GM19025 (cell line): Measurements from ENCODE around the gene ADAMTS2.

Experiments used
- ATAC-seq: cut with Tn5 transposase; IDR thresholded peaks from one replicate; pipeline ENCODE4 v1.9.1; 2021; ENCODE audit warnings: mild to moderate bottlenecking, low read depth, moderate library complexity; ENCODE audit not compliant: unreplicated experiment

The ADAMTS2 gene

DNA sequence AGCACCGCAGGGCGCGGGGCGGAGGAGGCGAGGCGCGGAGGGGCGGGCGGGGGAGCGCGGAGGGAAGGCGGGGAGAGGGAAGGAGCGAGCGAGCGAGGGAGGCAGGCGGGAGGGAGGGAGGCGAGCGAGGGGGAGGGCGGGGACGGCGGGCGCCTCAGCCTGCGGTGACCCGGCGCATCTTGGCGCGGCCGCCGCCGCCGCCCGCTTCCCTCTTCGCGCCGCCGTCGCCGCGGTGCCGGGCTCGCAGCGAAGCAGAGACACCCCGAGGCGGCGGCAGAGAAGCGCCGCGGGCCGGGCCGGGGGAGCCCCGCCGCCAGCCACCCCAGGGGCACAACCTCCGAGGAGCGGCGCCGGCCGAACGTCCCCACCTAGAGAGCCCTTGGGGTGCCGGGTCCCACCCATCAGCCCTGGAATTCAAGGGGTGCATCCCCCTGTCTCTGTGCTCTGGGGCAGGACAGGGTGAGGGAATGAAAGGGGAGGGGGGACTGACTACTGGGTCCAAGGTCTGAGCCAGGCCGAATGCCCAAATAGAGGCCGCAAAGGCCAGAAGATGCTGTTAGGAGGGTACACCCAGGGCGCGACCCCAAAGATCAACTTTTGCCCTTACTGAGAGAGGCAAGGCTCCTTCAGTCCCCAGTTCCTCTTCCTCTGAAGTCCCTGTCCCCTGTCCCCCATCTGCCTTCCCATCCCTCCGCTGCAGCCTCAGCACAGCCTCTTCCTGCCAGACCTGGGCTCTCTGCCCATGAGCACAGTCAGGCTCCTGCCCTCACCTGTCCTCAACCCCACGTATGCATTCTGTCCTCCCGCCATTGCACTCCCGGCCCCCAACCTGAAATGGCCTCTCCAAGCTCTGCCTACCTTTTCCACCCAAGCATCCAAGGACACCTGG lies at the start of gene ADAMTS2:
Gene ADAMTS2 (minus strand): TSS at position 29 of the 889 bp plus-strand sequence. CDS start 133 bp downstream, outside the sequence.
- ATAC-seq: no peak

DNA sequence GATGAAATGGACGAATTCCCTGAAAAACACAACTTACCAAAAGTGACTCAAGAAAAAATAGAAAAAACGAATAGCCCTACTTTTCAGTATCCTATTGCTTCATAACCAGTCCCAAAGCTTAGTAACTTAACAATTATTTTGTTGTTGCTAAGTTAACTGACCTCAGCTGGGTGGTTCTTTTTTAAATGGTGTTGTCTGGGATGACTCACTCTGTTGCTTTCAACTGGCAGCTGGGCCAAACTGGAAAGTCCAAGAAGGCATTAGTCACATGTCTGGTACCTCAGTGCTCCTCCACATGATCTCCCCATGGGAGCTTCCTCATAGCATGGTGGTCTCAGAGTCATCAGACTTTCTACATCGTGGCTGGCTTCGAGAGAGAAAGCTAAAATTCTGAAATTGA lies 47.8 kb upstream of the ADAMTS2 start:
- no peak for ATAC-seq

DNA sequence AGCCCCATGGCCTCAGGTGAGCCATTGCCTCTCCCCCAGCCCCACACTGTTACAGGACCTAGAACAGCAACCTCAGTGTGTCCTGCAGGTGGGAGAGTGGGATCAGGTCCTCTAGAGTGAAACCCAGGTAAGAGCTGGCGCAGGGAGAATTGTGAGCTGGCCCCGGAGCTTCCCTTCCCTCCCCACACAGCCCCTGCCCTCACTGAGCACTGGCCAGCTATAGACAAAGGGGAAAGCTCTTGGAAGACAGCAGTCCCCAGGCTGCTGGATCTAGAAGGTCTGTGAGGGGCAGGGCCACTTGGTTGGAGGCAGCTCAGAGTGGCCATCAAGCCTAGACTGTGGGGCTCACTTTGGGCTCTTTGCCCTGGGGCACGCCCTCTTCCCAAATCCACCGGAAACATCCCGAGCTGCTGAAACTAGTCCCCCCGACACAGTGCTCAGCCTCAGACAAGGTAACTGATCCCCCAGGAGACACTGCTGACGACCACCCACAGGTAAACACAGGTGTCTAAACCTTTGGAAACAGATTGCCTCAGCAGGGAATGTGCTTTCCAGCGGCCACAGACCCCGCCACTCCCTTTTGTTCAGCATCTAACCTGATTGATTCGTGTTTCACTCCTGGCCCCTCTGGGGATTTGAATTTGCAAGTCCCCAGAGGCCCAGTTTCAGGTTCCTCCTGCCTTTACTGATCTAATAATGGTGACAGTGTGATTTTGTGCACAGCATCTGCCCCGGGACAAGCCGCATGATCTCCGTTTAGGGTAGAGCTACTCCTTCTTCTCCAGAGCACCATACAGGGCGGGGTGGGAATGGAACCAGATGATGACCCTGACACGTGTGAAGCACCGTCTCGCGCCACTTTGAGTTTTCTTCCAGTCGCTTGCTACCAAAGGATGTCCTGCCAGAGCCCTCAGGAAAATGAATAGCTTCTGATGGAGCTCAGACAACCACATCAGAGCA lies 42.2 kb upstream of the ADAMTS2 start:
- ATAC-seq: no peak

DNA sequence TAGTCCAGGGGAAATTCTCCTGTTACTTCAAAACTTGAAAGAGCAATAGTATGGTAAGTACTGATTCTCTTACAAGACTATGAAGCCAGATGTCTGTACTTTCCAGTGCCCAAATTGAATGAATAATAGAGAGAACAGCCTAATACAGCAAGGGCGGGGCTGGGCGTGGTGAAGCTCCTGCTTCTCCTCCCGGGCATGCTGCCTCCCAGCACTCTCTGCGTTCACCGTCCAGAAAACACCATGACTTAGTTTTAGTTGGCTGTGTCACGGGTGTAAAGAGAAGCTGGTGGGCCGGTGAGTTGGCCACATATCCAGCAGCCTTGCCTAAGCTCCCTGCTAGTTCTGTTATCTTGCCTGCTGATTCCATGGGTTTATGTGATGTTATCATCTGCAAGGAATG lies 40.7 kb upstream of the ADAMTS2 start:
- ATAC-seq: no peak

DNA sequence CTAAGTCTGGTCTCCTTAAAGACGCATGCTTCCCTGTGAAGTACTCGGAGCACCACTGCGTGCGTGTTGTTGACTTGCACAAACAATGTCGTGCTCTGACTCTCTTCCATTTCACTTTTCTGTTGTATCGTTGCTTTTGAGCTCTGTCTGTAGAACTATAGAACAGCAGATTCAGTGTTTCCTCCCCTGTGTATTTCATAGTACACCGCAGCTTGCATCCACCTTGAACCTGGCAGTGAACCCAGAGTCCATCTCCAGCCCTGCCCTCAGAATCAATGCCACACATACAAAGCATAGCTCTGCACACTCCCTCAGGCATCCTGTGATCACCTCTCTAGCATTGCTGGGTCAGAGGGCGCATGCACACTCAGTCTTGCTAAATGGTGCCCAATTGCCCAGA lies 37.2 kb upstream of the ADAMTS2 start:
- no peak for ATAC-seq

DNA sequence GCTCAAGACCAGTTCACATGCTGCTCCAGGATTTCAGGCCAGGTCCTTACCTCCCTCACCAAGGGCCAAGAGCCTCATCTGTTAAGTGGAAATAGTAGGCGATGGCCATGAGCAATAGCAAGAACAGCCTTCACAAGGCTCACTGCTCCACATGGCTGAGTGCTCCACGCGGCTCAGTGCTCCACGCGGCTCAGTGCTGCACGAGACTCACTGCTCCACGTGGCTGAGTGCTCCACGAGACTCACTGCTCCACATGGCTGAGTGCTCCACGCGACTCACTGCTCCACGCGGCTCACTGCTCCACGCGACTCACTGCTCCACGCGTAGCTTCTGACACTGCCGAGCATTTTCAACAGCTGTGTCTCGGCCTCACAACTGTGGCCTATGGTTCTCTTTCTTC lies 36.4 kb upstream of the ADAMTS2 start:
- ATAC-seq: no peak

DNA sequence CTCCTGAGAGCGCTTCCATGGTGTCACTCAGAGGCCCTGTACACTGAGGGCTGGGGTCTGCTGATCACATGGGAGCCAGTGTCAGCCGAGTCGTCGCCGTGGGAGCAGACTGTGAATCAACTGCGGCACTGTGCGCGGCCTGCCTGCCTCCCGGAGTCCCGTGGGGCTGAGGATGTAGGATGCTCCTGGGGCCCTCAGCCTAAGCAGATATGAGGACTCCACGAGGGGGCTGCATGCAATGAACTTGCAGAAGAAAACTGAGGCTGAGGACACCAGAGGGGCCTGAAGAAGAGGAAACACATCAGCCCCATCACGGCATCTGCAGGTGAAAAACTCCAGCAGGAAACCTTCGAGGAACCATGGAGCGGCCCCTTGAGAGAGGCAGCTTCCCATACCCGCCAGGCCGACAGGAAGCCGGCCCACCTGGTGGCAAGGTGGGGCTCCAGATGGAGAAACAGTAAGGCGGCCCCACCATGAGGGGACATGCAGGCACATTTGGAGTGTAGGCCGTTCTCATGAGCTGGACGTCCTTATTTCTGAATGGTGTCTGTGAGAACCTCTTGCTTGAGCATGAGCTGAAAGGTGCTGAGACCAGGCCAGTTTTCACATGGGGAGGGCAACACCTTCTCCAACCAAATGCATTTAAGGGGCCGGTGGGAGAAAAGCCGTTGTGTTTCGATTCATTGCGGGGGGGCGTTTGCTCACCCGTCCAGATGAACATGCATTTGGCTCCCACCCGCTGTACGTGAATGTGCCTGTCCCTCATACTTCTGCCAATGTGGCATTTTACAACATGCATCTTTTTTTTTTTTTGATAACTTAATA lies 35.2 kb upstream of the ADAMTS2 start:
- no peak for ATAC-seq

DNA sequence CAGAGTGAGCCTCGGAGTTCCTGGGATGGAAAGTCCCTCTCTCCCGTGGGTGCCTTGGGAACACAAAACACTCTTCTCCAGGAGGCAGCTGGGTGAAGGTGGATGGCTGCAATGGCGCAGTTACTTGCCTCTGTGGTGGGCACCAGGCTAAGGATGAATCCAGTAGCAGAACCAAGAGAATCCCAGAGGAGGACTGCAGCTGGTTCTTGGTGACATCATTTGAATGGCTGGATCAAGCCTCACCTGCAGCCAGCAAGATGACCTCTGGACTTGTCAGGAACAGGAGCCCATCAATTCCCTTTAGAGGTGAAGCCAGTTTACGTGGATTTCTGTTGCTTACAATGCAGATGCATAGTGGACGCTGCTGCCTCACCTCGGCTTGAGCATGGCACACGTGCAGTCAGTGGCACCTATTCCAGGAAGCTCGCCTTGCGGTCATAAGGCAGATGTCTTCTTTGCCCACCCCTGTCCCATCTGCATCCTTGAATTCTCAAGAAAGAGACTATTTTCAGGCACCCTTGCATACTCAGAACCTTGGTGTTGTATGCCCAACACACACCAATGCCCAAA lies 34.1 kb upstream of the ADAMTS2 start:
- no peak for ATAC-seq

DNA sequence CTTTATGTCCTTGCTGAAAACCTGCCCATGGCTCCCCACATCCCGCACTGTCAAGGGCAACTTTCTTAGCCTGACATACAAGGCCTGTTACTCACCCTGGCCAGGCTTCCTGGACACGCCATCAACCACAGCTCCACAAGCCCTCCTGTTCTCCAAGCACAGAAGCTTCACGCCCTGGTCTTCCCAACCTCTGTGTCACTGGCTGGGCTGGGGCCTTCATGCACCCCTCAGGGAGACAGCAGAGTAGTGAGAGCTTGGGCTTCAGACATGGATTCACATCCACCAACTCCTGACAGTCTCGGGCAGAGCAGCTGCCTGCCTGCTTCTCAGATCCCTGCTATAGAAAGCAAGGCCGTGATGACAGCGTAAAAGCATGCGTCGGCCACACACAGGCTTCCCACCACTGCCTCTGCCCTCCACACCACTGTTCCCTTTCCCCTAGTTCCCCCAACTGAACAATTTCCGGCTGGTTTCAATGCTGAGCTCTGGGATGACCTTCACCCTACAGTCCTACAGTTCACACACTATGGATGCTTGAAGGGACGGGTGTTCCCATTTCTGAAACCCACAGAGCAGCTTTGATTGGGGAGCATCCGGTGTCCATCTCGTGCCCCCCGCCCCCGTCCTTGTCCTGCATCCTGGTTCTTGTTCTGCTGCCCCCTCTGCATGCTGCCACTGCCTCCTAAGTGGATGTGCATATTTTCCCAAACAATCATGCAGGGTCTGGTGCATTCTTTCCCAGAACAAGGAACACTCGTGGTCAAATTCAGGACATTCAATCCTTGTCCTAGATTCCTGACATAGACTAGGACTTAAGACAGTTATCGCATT lies 33.4 kb upstream of the ADAMTS2 start:
- no peak for ATAC-seq

DNA sequence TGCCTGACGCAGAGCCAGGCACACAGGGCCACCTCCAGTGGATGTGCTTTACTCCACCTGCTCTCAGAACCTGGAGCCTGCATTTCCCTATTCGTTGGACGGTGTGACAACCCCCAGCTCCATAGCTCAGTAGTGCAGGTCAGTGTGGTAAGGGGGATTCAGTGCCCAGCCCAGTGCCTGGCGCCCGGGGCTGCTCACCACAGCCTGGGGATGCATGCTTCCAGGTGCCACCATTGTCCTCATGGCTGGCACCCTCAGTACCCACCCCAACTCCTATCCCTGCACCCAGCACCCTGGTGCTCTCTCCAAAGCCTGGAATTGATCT lies 32.8 kb upstream of the ADAMTS2 start:
- ATAC-seq: no peak

DNA sequence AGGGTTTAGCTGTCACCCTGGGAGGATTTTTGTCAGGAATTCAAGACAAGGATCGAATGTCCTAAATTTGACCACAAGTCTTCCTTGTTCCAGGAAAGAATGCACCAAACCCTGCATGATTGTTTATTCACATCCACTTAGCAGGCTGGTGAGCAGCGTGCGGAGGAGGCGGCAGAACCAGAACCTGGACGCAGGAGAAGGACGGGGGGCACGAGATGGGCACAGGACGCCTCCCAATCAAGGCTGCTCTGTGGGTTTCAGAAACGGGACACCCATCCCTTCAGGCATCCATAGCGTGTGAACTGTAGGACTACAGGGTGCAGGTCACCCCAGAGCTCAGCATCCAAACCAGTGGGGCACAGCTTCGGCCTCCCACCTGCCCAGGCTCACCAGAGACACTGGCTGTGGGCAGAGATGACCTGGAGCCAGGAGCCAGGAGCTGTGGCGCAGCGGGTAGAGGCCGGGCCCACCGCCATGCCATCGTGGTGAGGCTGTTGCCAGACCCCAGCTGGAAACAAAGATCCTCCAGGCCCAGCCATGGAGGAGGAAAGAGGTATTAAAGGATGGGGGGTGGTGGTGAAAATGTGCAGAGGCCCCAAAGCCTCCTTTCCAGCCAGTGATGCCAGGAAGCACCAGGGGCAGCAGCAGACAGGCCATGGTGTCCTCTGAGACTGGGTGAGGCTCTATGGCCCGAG lies 32.3 kb upstream of the ADAMTS2 start:
- ATAC-seq: no peak

DNA sequence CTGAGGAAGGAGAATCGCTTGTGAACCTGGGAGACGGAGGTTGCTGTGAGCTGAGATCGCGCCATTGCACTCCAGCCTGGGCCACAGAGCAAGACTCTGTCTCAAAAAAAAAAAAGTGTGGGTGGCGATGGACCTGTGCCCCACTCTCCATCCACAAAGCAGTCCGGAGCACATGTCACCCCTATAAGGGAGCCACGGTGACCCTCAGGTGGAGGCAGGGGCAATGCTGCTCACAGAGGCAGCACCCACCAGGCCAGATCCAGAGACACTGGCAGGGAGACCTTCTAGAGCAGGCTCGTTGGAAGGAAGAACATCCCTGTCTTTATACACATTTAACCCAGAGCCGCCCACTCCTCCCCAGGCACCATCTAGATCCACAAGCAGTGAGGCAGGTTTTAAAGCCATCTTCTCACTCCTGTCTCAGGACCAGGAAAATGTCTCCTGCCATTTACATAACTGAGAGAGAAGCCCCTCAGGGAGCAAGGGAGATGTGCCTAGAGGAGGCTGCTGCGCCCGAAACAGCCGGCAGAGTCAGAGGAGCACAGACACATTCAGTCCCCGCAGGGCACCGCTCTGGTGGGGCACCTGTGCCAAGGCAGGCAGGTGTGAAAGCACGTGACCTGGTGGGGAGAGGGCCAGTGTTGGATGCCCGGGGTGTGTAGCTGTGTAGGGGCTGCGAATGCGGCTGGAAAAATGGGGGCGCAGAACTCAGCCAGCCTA lies 31.6 kb upstream of the ADAMTS2 start:
- ATAC-seq: no peak

DNA sequence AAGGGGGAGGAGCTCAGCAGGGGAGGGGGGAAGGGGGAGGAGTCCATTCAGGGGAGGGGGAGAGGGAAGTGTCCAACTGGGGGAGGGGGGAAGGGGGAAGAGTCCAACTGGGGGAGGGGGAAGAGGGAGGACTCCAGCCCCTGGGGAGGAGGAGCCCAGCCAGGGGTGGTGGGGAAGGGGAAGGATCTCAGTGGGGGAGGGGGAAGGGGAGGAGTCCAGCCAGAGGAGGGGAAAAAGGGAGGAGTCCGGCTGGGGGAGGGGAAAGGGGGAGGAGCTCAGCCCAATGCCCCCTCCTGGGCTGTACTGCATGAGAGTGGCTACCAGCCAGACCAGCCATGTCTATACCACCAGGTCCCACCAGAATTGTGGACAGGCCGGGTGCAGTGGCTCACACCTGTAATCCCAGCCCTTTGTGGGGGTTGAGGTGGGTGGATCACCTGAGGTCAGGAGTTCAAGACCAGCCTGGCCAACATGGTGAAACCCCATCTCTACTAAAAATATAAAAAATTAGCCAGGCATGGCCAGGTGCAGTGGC lies 30.6 kb upstream of the ADAMTS2 start:
- ATAC-seq: no peak

DNA sequence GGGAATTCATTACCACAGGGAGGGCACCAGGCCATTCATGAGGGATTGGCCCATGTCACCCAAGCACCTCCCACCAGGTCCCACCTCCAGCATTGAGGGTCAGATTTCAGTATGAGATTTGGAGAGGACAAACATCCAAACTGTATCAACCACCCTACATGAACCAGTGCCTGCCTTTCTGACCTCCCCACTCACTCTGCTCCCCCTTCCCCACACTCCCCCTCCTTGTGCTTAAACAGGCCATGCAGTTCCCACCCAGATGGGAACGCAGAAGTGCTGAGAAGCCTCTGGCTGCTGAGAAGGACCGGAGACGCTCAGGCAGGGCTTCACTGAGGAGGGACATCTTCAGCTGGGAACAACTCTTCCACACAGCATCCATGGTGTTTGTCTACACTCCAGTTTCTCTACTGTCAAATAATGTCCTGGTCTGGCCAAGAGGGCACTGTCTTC lies 30.0 kb upstream of the ADAMTS2 start:
- no peak for ATAC-seq

DNA sequence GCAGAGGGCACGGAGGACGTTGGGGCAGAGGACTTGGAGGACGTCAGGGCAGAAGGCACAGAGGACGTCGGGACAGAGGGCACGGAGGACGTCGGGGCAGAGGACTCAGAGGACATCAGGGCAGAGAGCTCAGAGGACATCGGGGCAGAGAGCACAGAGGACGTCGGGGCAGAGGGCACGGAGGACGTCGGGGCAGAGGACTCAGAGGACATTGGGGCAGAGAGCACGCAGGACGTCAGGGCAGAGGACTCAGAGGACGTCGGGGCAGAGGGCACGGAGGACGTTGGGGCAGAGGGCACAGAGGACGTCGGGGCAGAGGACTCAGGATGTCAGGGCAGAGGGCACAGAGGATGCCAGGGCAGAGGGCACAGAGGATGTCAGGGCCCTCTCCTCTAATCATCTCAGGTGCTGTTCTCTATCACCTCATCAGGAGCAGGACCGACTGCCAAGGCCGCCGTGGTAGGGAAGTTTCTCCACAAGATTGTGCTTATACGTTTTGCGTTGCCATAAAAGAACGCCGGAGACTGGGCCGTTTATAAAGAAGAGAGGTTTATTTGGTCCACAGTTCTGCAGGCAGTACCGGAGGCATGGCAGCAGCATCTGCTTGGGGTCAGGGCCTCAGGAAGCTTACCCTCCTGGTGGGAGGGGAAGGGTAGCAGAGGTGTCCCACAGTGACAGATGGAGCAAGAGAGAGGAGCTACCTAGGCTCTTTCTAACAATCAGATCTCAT lies 29.4 kb upstream of the ADAMTS2 start:
- ATAC-seq: no peak

DNA sequence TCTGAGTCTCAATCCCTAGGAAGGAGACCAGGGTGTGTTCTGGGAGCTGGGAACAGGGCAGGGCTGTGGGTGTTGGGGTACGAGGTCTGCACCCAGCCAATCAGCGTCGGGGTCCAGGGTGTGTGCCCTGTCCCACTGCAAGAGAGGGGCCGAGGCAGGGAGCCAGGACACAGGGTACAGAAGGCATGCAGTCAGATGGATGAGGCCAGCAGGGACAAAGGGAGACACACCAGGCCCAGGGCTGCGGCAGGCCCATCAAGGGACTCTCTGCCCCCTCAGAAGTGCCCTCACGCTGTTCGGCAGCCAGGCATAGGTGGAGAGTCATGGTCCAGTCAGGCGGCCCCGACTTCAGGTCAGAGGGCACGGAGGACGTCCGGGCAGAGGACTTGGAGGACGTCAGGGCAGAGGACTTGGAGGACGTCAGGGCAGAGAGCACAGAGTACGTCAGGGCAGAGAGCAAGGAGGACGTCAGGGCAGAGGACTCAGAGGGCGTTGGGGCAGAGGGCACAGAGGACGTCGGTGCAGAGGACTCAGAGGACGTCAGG lies 28.8 kb upstream of the ADAMTS2 start:
- ATAC-seq: no peak
